Stimulated activated CD4-positive, alpha-beta T cell treated with anti-CD3 and anti-CD28 coated beads, Interleukin-2, amount 100 ng/mL, for 24 hours (primary cell): ENCODE data around the gene CNGA4.
"Not testable (repeated sequence)": the region's sequence is repeated elsewhere in the genome, so short reads cannot be mapped to it uniquely, and the experiment has no call there.

ENCODE experiments used
- DNase-seq, 2 donors: peaks; one replicate each; pipeline ENCODE4 v3.0.0-alpha.2; 2020

The CNGA4 gene

GRCh38 chr11:6228520-6228919 lies 10.4 kb upstream of the CNGA4 start:
- DNase-seq: no peak

- DNase-seq: no peak
Observed at GRCh38 chr11:6229911-6230310, 9.0 kb upstream of the CNGA4 start.

- no peak for DNase-seq
Observed at GRCh38 chr11:6232899-6233298, 6.0 kb upstream of the CNGA4 start.

GRCh38 chr11:6233984-6234386 lies 4.9 kb upstream of the CNGA4 start:
- DNase-seq: no peak

- DNase-seq: peak; percentile 98 to 99
Observed at GRCh38 chr11:6234387-6235107, 4.3 kb upstream of the CNGA4 start, which contains the start of gene FHIP1B. Gene FHIP1B (minus strand): TSS chr11:6234636. CDS start chr11:6224516, 10,120 bp downstream.

- no peak for DNase-seq
Observed at GRCh38 chr11:6237266-6237665, 1.6 kb upstream of the CNGA4 start.

- DNase-seq: no peak
Observed at GRCh38 chr11:6237761-6238302, 1.1 kb upstream of the CNGA4 start.

GRCh38 chr11:6240139-6240538 lies 1.2 kb downstream of the CNGA4 start:
- no peak for DNase-seq

- no peak for DNase-seq
Observed at GRCh38 chr11:6240781-6241180, 1.9 kb downstream of the CNGA4 start.

GRCh38 chr11:6241316-6241715 lies 2.4 kb downstream of the CNGA4 start:
- DNase-seq: no peak

- no peak for DNase-seq
Observed at GRCh38 chr11:6245536-6245935, 6.6 kb downstream of the CNGA4 start.

- DNase-seq: no peak
Observed at GRCh38 chr11:6248248-6248647, 9.4 kb downstream of the CNGA4 start.

- DNase-seq: not testable (repeated sequence)
Observed at GRCh38 chr11:6248897-6249296, 10.0 kb downstream of the CNGA4 start.

GRCh38 chr11:6249770-6250555 lies 11.1 kb downstream of the CNGA4 start:
- DNase-seq: no peak

- peak; percentile 55 to 72 for DNase-seq
Observed at GRCh38 chr11:6251120-6251733, 12.3 kb downstream of the CNGA4 start.

- no peak for DNase-seq
Observed at GRCh38 chr11:6251990-6252473, 13.1 kb downstream of the CNGA4 start.

GRCh38 chr11:6253197-6253596 lies 14.3 kb downstream of the CNGA4 start:
- no peak for DNase-seq

GRCh38 chr11:6258141-6258540 lies 19.3 kb downstream of the CNGA4 start:
- no peak for DNase-seq

GRCh38 chr11:6258571-6259081 lies 19.7 kb downstream of the CNGA4 start:
- DNase-seq: peak in 1 of 2 donors; percentile 14

GRCh38 chr11:6260207-6260726 lies 21.4 kb downstream of the CNGA4 start:
- no peak for DNase-seq

- no peak for DNase-seq
Observed at GRCh38 chr11:6263662-6264061, 24.8 kb downstream of the CNGA4 start.

GRCh38 chr11:6268820-6269219 lies 29.9 kb downstream of the CNGA4 start:
- no peak for DNase-seq

GRCh38 chr11:6269994-6270393 lies 31.1 kb downstream of the CNGA4 start:
- DNase-seq: no peak
